ENCODE measurements around the gene PTPRQ. TPM values are rescaled to one million over a fixed set of nuclear protein-coding genes. Genes with fewer than 3 reads are reported as not detected.

The PTPRQ gene
- total RNA-seq, 4 donors from 2014 or later: 1.8 to 12.8 (median 3.4) TPM

DNA sequence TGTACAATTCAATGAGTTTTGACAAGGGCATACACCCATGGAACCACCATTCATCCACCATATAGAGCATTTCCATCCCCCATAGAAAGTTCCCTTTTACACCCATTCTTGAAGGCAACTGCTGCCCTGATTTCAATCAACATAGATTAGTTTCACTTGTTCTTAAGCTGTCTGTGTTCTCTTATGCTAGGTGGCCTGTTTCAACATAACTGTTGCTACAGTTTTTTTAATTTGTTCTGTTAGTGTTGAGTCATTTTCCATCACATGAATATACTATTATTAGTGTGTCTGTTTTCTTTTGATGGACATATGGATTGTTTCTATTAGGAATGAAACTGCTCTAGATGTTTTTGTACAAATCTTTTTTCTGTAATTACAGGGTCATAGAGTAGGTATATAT is 123.4 kb downstream of the PTPRQ start:
- Histone ChIP-seq H3K36me3 (no peaks in the 10 kb centered on the region), H3K4me1 (no peaks in the 10 kb centered on the region), H3K9me3 (peaks cover 0 to 8% (median 3%) of the 10 kb centered on the region in 4 donors), H3K4me3 (no peak overlapping the region), H3K27ac (no peak overlapping the region), H3K27me3 (no peaks in the 10 kb centered on the region)
- no peak for DNase-seq (ENCODE audit: low spot score in 2 of 2)
- TF ChIP-seq EP300 (IDR thresholded peaks at IDR 0.05): no peak
- TF ChIP-seq, protein P1, sequence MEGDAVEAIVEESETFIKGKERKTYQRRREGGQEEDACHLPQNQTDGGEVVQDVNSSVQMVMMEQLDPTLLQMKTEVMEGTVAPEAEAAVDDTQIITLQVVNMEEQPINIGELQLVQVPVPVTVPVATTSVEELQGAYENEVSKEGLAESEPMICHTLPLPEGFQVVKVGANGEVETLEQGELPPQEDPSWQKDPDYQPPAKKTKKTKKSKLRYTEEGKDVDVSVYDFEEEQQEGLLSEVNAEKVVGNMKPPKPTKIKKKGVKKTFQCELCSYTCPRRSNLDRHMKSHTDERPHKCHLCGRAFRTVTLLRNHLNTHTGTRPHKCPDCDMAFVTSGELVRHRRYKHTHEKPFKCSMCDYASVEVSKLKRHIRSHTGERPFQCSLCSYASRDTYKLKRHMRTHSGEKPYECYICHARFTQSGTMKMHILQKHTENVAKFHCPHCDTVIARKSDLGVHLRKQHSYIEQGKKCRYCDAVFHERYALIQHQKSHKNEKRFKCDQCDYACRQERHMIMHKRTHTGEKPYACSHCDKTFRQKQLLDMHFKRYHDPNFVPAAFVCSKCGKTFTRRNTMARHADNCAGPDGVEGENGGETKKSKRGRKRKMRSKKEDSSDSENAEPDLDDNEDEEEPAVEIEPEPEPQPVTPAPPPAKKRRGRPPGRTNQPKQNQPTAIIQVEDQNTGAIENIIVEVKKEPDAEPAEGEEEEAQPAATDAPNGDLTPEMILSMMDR (IDR thresholded peaks at IDR 0.05): no peak
- no peak for TF ChIP-seq POLR2A (IDR thresholded peaks at IDR 0.05)

- Histone ChIP-seq H3K36me3 (no peaks in the 10 kb centered on the region), H3K27me3 (no peaks in the 10 kb centered on the region), H3K4me1 (no peaks in the 10 kb centered on the region), H3K9me3 (peaks cover 0 to 7% (median 0%) of the 10 kb centered on the region in 4 donors), H3K4me3 (no peak overlapping the region), H3K27ac (no peak overlapping the region)
- TF ChIP-seq, protein P1 (IDR thresholded peaks at IDR 0.05): no peak
- TF ChIP-seq EP300 (IDR thresholded peaks at IDR 0.05): no peak
- no peak for TF ChIP-seq POLR2A (IDR thresholded peaks at IDR 0.05)
- DNase-seq (ENCODE audit: low spot score in 2 of 2): no peak
- 82 to 84% methylated on average over 3 of the region's 3 CpGs for WGBS, 2 donors
Measured at GRCh38 chr12:80576641-80577418, 132.8 kb downstream of the PTPRQ start.

DNA sequence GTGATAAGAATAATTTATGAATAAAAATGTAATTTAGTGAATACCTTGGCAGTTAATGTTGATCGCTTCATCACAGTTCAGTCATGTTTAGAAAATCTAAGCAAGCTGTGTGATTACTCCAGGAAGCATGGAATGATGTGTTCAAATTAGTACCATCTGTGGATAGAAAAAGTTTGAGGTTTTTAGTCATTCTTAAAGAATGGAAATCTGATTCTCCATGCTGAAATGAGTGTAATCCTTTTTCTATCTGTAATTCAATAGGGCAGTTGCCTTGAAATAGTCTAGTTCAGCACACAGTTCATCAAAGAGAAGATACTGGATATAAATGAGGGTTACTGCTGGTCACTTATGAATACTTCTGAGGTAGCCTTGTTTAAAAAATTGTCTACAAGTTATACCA is 136.2 kb downstream of the PTPRQ start:
- no peaks in the 10 kb centered on the region for H3K27me3 ChIP-seq

DNA sequence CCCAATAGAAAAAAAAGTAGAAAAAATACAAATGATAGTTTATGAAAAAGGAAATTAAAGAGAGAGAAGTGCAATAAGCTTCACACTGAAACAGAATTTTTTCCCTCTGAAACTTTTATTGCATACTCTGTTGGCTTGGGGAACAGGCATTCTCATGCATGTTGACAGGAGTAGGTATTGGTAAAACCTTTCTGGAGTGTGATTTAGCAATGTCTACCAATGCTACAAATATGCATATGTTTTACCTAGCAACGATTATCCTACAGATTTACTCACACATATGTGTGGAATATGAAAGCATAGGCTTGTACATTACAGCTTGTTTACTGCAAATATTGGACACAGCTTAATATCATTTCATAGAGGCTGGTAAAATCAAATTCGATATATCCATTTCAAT is 137.7 kb downstream of the PTPRQ start:
- Histone ChIP-seq H3K9me3 (no peaks in the 10 kb centered on the region), H3K4me3 (no peak overlapping the region), H3K27ac (no peak overlapping the region), H3K36me3 (no peaks in the 10 kb centered on the region), H3K4me1 (no peaks in the 10 kb centered on the region), H3K27me3 (no peaks in the 10 kb centered on the region)
- DNase-seq (ENCODE audit: low spot score in 2 of 2): no peak
- TF ChIP-seq POLR2A (IDR thresholded peaks at IDR 0.05): no peak
- TF ChIP-seq, protein P1 (IDR thresholded peaks at IDR 0.05): no peak
- TF ChIP-seq EP300 (IDR thresholded peaks at IDR 0.05): no peak
- WGBS, 2 donors: 82 to 87% methylated on average over 2 of the region's 2 CpGs

More for the DNA sequence above, 136.2 kb downstream of the PTPRQ start:
- 63 to 64% methylated on average over 1 of the region's 1 CpG for WGBS, 2 donors
- Histone ChIP-seq H3K9me3 (no peaks in the 10 kb centered on the region), H3K4me1 (no peaks in the 10 kb centered on the region), H3K36me3 (no peaks in the 10 kb centered on the region), H3K4me3 (no peak overlapping the region), H3K27ac (no peak overlapping the region)
- DNase-seq (ENCODE audit: low spot score in 2 of 2): no peak
- TF ChIP-seq, protein P1 (IDR thresholded peaks at IDR 0.05): no peak
- TF ChIP-seq EP300 (IDR thresholded peaks at IDR 0.05) (no peak), POLR2A (IDR thresholded peaks at IDR 0.05) (no peak)

DNA sequence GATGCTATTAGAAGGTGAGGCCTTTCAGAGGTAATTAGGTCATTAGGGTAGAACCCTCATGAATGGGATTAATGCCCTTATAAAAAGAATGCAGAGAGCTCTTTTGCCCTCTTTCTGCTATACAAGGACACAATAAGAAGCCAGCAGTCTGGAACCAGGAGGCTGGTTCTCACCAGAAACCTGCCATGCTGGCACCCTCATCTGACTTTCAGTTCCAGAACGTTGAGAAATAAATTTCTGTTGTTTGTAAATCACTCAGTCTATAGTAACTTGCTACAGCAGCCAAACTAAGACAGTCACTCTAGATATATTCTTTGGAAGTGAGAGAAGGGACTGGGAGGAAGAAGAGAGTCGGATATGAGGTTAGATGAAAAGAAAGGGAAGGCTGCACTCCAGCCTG is 138.4 kb downstream of the PTPRQ start:
- Histone ChIP-seq H3K27ac (no peak overlapping the region), H3K27me3 (no peaks in the 10 kb centered on the region), H3K36me3 (no peaks in the 10 kb centered on the region), H3K4me1 (no peaks in the 10 kb centered on the region), H3K4me3 (no peak overlapping the region), H3K9me3 (no peaks in the 10 kb centered on the region)
- TF ChIP-seq, protein P1 (IDR thresholded peaks at IDR 0.05): no peak
- no peak for TF ChIP-seq EP300 (IDR thresholded peaks at IDR 0.05)
- no peak for TF ChIP-seq POLR2A (IDR thresholded peaks at IDR 0.05)
- no peak for DNase-seq (ENCODE audit: low spot score in 2 of 2)
- 57 to 69% methylated on average over 2 of the region's 2 CpGs for WGBS, 2 donors

Measured in tibial nerve (tissue), 4 donors.